ENCODE results near the gene TIMM23B.
"Not testable (repeated sequence)": the region's sequence is repeated elsewhere in the genome, so short reads cannot be mapped to it uniquely, and the experiment has no call there.

TIMM23B gene

DNA sequence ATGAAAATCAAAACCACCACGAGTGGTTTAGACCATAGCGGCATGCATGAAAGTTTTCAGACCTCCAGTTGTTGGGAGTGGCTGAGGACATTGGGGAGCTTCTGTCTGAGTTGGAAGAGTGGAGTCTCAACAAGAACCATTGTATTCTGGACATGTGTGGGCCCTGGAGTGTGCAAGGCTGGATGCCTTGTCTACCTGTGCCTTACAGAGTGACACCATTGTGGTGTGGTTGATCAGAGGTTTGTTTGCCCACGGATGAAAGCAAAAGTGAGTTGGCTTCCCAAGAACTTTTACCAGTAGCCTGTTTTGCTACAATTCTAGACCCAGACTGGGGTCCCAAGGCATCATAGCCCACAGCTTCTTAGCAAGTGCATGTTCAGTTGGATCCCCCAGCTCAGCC lies 35.9 kb downstream of the TIMM23B start:
- H3K4me1 ChIP-seq (ENCODE audit: control extremely low read depth in 1 of 4, control insufficient read depth in 4 of 4, insufficient read depth in 4 of 4, low read length in 3 of 4); H3K27ac ChIP-seq (ENCODE audit: insufficient read depth in 1 of 2, low read depth in 1 of 2, low read length in 2 of 2, poor library complexity in 1 of 2, severe bottlenecking in 2 of 2); H3K36me3 ChIP-seq (ENCODE audit: control insufficient read depth in 4 of 4, insufficient read depth in 4 of 4, low read length in 3 of 4); H3K9me3 ChIP-seq (ENCODE audit: control extremely low read depth in 1 of 5, control insufficient read depth in 4 of 5, insufficient read depth in 2 of 5, low read depth in 1 of 5, low read length in 4 of 5); H3K4me3 ChIP-seq (ENCODE audit: control insufficient read depth in 1 of 7, extremely low read depth in 1 of 7, insufficient read depth in 4 of 7, low read depth in 2 of 7, low read length in 6 of 7); H3K27me3 ChIP-seq (replicated peaks in 2 of 5; ENCODE audit: control insufficient read depth in 4 of 5, insufficient read depth in 5 of 5, low read length in 4 of 5); DNase-seq; POLR2A ChIA-PET: not testable (repeated sequence)
- CTCF ChIA-PET = interaction anchor here (0.7 kb wide), 1 partner anchor 139 kb away, joined by 3 read pairs; no protein-coding TSS in a partner anchor
- WGBS (ENCODE audit: insufficient coverage) = 83% methylated on average over 1 of the region's 3 CpGs

DNA sequence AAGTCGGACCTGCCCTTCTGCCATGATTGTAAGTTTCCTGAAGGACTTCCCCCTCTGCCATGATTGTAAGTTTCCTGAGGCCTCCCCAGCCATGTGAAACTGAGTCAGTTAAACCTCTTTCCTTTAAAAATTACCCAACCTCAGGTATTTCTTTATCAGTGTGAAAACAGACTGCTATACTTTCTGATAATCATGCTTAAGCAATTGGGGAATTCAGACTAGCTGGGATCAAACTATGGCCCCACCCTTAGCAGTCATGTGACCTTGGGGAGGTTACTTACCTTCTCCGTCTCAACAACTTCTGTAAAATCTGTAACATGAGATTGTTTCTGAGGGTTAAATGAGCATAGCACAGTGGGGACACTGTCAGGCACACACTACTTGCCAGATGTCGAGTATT lies 45.4 kb downstream of the TIMM23B start:
- H3K27ac ChIP-seq (ENCODE audit: insufficient read depth in 1 of 2, low read depth in 1 of 2, low read length in 2 of 2, poor library complexity in 1 of 2, severe bottlenecking in 2 of 2); H3K4me1 ChIP-seq (ENCODE audit: control extremely low read depth in 1 of 4, control insufficient read depth in 4 of 4, insufficient read depth in 4 of 4, low read length in 3 of 4); POLR2A ChIA-PET; DNase-seq; H3K36me3 ChIP-seq (ENCODE audit: control insufficient read depth in 4 of 4, insufficient read depth in 4 of 4, low read length in 3 of 4); H3K4me3 ChIP-seq (ENCODE audit: control insufficient read depth in 1 of 7, extremely low read depth in 1 of 7, insufficient read depth in 4 of 7, low read depth in 2 of 7, low read length in 6 of 7); H3K27me3 ChIP-seq (replicated peaks in 2 of 5; ENCODE audit: control insufficient read depth in 4 of 5, insufficient read depth in 5 of 5, low read length in 4 of 5); CTCF ChIA-PET; H3K9me3 ChIP-seq (ENCODE audit: control extremely low read depth in 1 of 5, control insufficient read depth in 4 of 5, insufficient read depth in 2 of 5, low read depth in 1 of 5, low read length in 4 of 5): not testable (repeated sequence)
- no CpG with 5 or more reads among the region's 3 CpGs for WGBS (ENCODE audit: insufficient coverage)

DNA sequence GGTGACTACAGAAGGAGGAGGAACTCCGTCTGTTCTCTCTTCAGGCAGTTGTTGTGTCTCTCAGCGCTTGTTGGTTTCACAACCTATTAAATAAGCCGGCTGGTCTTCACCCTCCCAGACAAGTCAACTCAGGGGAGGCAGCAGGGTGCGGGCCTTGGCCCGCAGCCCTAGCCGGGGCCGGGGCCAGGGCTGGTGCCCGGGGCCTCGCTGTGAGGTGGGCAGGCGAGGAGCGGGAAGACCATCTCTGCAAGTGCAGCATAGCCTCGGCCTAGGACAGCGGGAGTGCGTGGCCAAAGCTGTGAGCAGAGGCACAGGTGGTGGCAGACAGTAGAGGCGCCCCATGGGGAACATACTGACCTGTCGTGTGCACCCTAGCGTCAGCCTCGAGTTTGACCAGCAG lies 46.5 kb downstream of the TIMM23B start, which contains the start of gene AGAP6:
Gene AGAP6, plus strand, starts transcription at position 31 of the 400 bp plus-strand sequence. Its CDS starts 310 bp downstream, at position 341.
- H3K27me3 ChIP-seq (replicated peaks in 2 of 5; ENCODE audit: control insufficient read depth in 4 of 5, insufficient read depth in 5 of 5, low read length in 4 of 5); DNase-seq; CTCF ChIA-PET; H3K36me3 ChIP-seq (ENCODE audit: control insufficient read depth in 4 of 4, insufficient read depth in 4 of 4, low read length in 3 of 4); H3K9me3 ChIP-seq (ENCODE audit: control extremely low read depth in 1 of 5, control insufficient read depth in 4 of 5, insufficient read depth in 2 of 5, low read depth in 1 of 5, low read length in 4 of 5); H3K4me3 ChIP-seq (ENCODE audit: control insufficient read depth in 1 of 7, extremely low read depth in 1 of 7, insufficient read depth in 4 of 7, low read depth in 2 of 7, low read length in 6 of 7); H3K4me1 ChIP-seq (ENCODE audit: control extremely low read depth in 1 of 4, control insufficient read depth in 4 of 4, insufficient read depth in 4 of 4, low read length in 3 of 4); H3K27ac ChIP-seq (ENCODE audit: insufficient read depth in 1 of 2, low read depth in 1 of 2, low read length in 2 of 2, poor library complexity in 1 of 2, severe bottlenecking in 2 of 2); POLR2A ChIA-PET: not testable (repeated sequence)
- WGBS (ENCODE audit: insufficient coverage) = 90% methylated on average over 2 of the region's 18 CpGs

DNA sequence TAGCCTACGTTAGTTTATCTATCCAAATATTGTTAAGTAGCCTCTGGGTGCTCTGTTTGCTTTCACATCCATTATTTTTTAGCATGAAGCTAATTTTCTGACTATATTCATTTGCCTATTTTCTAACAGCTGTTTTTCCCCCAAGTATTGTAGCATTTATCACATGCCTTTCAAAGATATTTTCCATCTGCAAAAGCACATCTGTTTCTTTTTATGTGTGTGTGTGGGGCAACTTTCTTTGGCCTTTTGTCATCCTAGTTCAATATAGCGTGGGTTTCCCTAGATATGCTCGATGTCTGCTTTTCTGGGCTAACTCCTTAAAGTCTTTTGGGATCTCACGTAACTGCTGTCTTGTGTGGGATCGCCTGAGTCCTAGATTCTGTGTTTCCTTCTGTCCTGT lies 53.5 kb downstream of the TIMM23B start:
- no CpG with 5 or more reads among the region's 5 CpGs for WGBS (ENCODE audit: insufficient coverage)
- DNase-seq; H3K27me3 ChIP-seq (replicated peaks in 2 of 5; ENCODE audit: control insufficient read depth in 4 of 5, insufficient read depth in 5 of 5, low read length in 4 of 5); H3K9me3 ChIP-seq (ENCODE audit: control extremely low read depth in 1 of 5, control insufficient read depth in 4 of 5, insufficient read depth in 2 of 5, low read depth in 1 of 5, low read length in 4 of 5); CTCF ChIA-PET; H3K36me3 ChIP-seq (ENCODE audit: control insufficient read depth in 4 of 4, insufficient read depth in 4 of 4, low read length in 3 of 4); H3K4me1 ChIP-seq (ENCODE audit: control extremely low read depth in 1 of 4, control insufficient read depth in 4 of 4, insufficient read depth in 4 of 4, low read length in 3 of 4); POLR2A ChIA-PET; H3K4me3 ChIP-seq (ENCODE audit: control insufficient read depth in 1 of 7, extremely low read depth in 1 of 7, insufficient read depth in 4 of 7, low read depth in 2 of 7, low read length in 6 of 7); H3K27ac ChIP-seq (ENCODE audit: insufficient read depth in 1 of 2, low read depth in 1 of 2, low read length in 2 of 2, poor library complexity in 1 of 2, severe bottlenecking in 2 of 2): not testable (repeated sequence)

DNA sequence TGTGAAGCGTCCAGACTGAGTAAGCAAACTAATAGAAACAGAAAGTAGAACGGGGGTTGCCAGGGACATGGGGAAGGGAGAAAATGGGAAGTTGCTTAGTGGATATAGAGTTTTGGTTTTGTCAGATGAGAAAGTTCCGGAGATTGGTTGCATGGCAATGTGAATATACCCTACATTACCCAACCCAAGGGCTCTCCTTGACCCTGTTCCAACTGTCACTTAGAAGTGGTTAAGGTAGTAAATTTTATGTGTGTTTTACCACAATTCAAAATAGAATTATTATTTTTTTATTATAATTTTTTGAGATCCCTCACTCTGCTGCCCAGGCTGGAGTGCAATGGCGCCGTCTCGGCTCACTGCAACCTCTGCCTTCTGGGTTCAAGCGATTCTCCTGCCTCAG lies 72.2 kb downstream of the TIMM23B start:
- H3K27ac ChIP-seq (ENCODE audit: insufficient read depth in 1 of 2, low read depth in 1 of 2, low read length in 2 of 2, poor library complexity in 1 of 2, severe bottlenecking in 2 of 2); H3K4me3 ChIP-seq (ENCODE audit: control insufficient read depth in 1 of 7, extremely low read depth in 1 of 7, insufficient read depth in 4 of 7, low read depth in 2 of 7, low read length in 6 of 7); H3K36me3 ChIP-seq (ENCODE audit: control insufficient read depth in 4 of 4, insufficient read depth in 4 of 4, low read length in 3 of 4); H3K4me1 ChIP-seq (ENCODE audit: control extremely low read depth in 1 of 4, control insufficient read depth in 4 of 4, insufficient read depth in 4 of 4, low read length in 3 of 4); CTCF ChIA-PET; H3K9me3 ChIP-seq (ENCODE audit: control extremely low read depth in 1 of 5, control insufficient read depth in 4 of 5, insufficient read depth in 2 of 5, low read depth in 1 of 5, low read length in 4 of 5); H3K27me3 ChIP-seq (replicated peaks in 2 of 5; ENCODE audit: control insufficient read depth in 4 of 5, insufficient read depth in 5 of 5, low read length in 4 of 5); POLR2A ChIA-PET: not testable (repeated sequence)
- no CpG with 5 or more reads among the region's 7 CpGs for WGBS (ENCODE audit: insufficient coverage)
- DNase-seq = peak; percentile 42 to 86 (median 71)

- CTCF ChIA-PET; H3K4me1 ChIP-seq (ENCODE audit: control extremely low read depth in 1 of 4, control insufficient read depth in 4 of 4, insufficient read depth in 4 of 4, low read length in 3 of 4): not testable (repeated sequence)
- WGBS (ENCODE audit: insufficient coverage) = 96% methylated on average over 2 of the region's 9 CpGs
Measured at GRCh38 chr10:50015596-50016220, 73.9 kb downstream of the TIMM23B start.

DNA sequence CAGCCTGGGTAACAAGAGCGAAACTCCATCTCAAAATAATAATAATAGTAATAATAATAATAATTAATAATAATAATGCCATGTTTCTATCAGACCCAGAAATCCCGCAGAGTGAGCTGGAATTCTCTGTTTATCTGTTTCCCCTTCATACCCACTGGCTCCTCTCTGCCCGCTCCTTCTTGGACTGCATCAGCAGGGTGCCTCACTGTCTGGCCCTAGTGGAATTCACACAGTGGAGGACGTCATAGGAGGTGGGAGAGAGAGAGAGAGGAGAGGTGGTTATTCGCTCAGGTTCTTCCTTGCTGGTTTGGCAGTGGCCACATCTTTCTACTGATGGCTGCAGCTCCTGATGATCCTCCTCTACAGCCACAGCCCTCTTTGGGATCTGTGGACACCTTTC lies 75.1 kb downstream of the TIMM23B start:
- no CpG with 5 or more reads among the region's 5 CpGs for WGBS (ENCODE audit: insufficient coverage)
- H3K9me3 ChIP-seq (ENCODE audit: control extremely low read depth in 1 of 5, control insufficient read depth in 4 of 5, insufficient read depth in 2 of 5, low read depth in 1 of 5, low read length in 4 of 5); H3K4me1 ChIP-seq (ENCODE audit: control extremely low read depth in 1 of 4, control insufficient read depth in 4 of 4, insufficient read depth in 4 of 4, low read length in 3 of 4); CTCF ChIA-PET; DNase-seq; H3K27ac ChIP-seq (ENCODE audit: insufficient read depth in 1 of 2, low read depth in 1 of 2, low read length in 2 of 2, poor library complexity in 1 of 2, severe bottlenecking in 2 of 2); H3K27me3 ChIP-seq (replicated peaks in 2 of 5; ENCODE audit: control insufficient read depth in 4 of 5, insufficient read depth in 5 of 5, low read length in 4 of 5); H3K4me3 ChIP-seq (ENCODE audit: control insufficient read depth in 1 of 7, extremely low read depth in 1 of 7, insufficient read depth in 4 of 7, low read depth in 2 of 7, low read length in 6 of 7); H3K36me3 ChIP-seq (ENCODE audit: control insufficient read depth in 4 of 4, insufficient read depth in 4 of 4, low read length in 3 of 4); POLR2A ChIA-PET: not testable (repeated sequence)

More at GRCh38 chr10:50015596-50016220, 73.9 kb downstream of the TIMM23B start:
- H3K9me3 ChIP-seq (ENCODE audit: control extremely low read depth in 1 of 5, control insufficient read depth in 4 of 5, insufficient read depth in 2 of 5, low read depth in 1 of 5, low read length in 4 of 5); DNase-seq; H3K27me3 ChIP-seq (replicated peaks in 2 of 5; ENCODE audit: control insufficient read depth in 4 of 5, insufficient read depth in 5 of 5, low read length in 4 of 5); H3K4me3 ChIP-seq (ENCODE audit: control insufficient read depth in 1 of 7, extremely low read depth in 1 of 7, insufficient read depth in 4 of 7, low read depth in 2 of 7, low read length in 6 of 7); H3K27ac ChIP-seq (ENCODE audit: insufficient read depth in 1 of 2, low read depth in 1 of 2, low read length in 2 of 2, poor library complexity in 1 of 2, severe bottlenecking in 2 of 2); H3K36me3 ChIP-seq (ENCODE audit: control insufficient read depth in 4 of 4, insufficient read depth in 4 of 4, low read length in 3 of 4); POLR2A ChIA-PET: not testable (repeated sequence)

All from common myeloid progenitor, CD34-positive (primary cell).